Mesenchymal stem cell (in vitro differentiated cells and primary cell): ENCODE measurements around the gene ERMAP.

Experiments used
- DNase-seq: peaks from one replicate; pipeline ENCODE4 v3.0.0-alpha.2; 2013
- H2AFZ ChIP-seq: one replicate; pipeline ENCODE4 v1.6.1; 2013; ENCODE audit warnings: low read depth, mild to moderate bottlenecking, control low read depth, inconsistent platforms, low read length, moderate library complexity
- H2AK5ac ChIP-seq: 2 replicates; pipeline ENCODE4 v1.6.1; 2013; ENCODE audit warnings: low read length, moderate library complexity, mild to moderate bottlenecking, inconsistent platforms; ENCODE audit not compliant: severe bottlenecking
- H2BK120ac ChIP-seq: one replicate; pipeline ENCODE4 v1.6.1; 2013; ENCODE audit warnings: low read depth, mild to moderate bottlenecking, inconsistent platforms, low read length, moderate library complexity
- H2BK12ac ChIP-seq, 2 experiments: one replicate each; pipeline ENCODE4 v1.6.1; 2013; ENCODE audit warnings: inconsistent platforms in 2 of 2, low read length in 2 of 2, mild to moderate bottlenecking in 2 of 2, moderate library complexity in 2 of 2, control low read depth in 1 of 2
- H2BK15ac ChIP-seq: one replicate; pipeline ENCODE4 v1.6.1; 2013; ENCODE audit warnings: mild to moderate bottlenecking, low read depth, inconsistent platforms; ENCODE audit not compliant: poor library complexity, severe bottlenecking
- H2BK5ac ChIP-seq: 2 replicates; pipeline ENCODE4 v1.6.1; 2013; ENCODE audit warnings: low read depth, mild to moderate bottlenecking, low read length, control low read depth, inconsistent platforms; ENCODE audit not compliant: poor library complexity, severe bottlenecking
- H3K14ac ChIP-seq, 2 experiments: one replicate each; pipeline ENCODE4 v1.6.1; 2013; ENCODE audit warnings: inconsistent platforms in 2 of 2, low read length in 2 of 2, control low read depth in 1 of 2, mild to moderate bottlenecking in 1 of 2, moderate library complexity in 1 of 2
- H3K18ac ChIP-seq, 2 experiments: one replicate each; pipeline ENCODE4 v1.6.1; 2013; ENCODE audit warnings: inconsistent platforms in 2 of 2, low read length in 2 of 2, control low read depth in 1 of 2, low read depth in 1 of 2, mild to moderate bottlenecking in 1 of 2
- H3K23ac ChIP-seq, 2 experiments: one replicate each; pipeline ENCODE4 v1.6.1; 2013; ENCODE audit warnings: inconsistent platforms in 2 of 2, low read length in 2 of 2, mild to moderate bottlenecking in 2 of 2, moderate library complexity in 2 of 2, control low read depth in 1 of 2
- H3K27ac ChIP-seq: 2 replicates; pipeline ENCODE4 v1.5.1; 2013; ENCODE audit warnings: mild to moderate bottlenecking, moderate library complexity, low read length, control low read depth, inconsistent platforms; ENCODE audit not compliant: poor library complexity, severe bottlenecking
- H3K27me3 ChIP-seq, 2 experiments: 2 replicates each; pipeline versions ENCODE4 v1.6.1 to v1.7.0; 2013; ENCODE audit warnings: low read length in 2 of 2, mild to moderate bottlenecking in 2 of 2, moderate library complexity in 2 of 2, control low read depth in 1 of 2, inconsistent platforms in 1 of 2; ENCODE audit not compliant: control insufficient read depth in 1 of 2, insufficient read depth in 1 of 2
- H3K36me3 ChIP-seq, 2 experiments: 2 replicates each; pipeline versions ENCODE4 v1.6.1 to v1.7.0; 2013; ENCODE audit warnings: low read length in 2 of 2, control low read depth in 1 of 2, inconsistent platforms in 1 of 2, low read depth in 1 of 2, mild to moderate bottlenecking in 1 of 2; ENCODE audit not compliant: insufficient read depth in 2 of 2, control insufficient read depth in 1 of 2
- H3K4ac ChIP-seq, 2 experiments: one replicate each; pipeline ENCODE4 v1.6.1; 2013; ENCODE audit warnings: inconsistent platforms in 2 of 2, low read length in 2 of 2, mild to moderate bottlenecking in 2 of 2, moderate library complexity in 2 of 2, control low read depth in 1 of 2, low read depth in 1 of 2
- H3K4me1 ChIP-seq: 2 replicates; pipeline ENCODE4 v1.6.1; 2013; ENCODE audit warnings: low read depth, low read length, control low read depth; ENCODE audit not compliant: control insufficient read depth, insufficient read depth
- H3K4me2 ChIP-seq: 2 replicates; pipeline ENCODE4 v1.6.1; 2013; ENCODE audit warnings: low read length, mild to moderate bottlenecking, inconsistent platforms; ENCODE audit not compliant: poor library complexity, severe bottlenecking
- H3K4me3 ChIP-seq, 2 experiments: 2 replicates each; pipeline versions ENCODE4 v1.5.1 to v1.7.0; 2013; ENCODE audit warnings: low read length in 2 of 2, mild to moderate bottlenecking in 2 of 2, control low read depth in 1 of 2, low read depth in 1 of 2; ENCODE audit not compliant: insufficient read depth in 1 of 2
- H3K79me1 ChIP-seq: replicated peaks from 2 replicates; pipeline ENCODE4 v1.6.1; 2013; ENCODE audit warnings: mild to moderate bottlenecking, control low read depth, low read length, inconsistent platforms; ENCODE audit not compliant: poor library complexity, severe bottlenecking
- H3K9ac ChIP-seq: 2 replicates; pipeline ENCODE4 v1.7.0; 2013; ENCODE audit warnings: mild to moderate bottlenecking, low read length, moderate library complexity
- H3K9me3 ChIP-seq: 2 replicates; pipeline ENCODE4 v1.7.0; 2013; ENCODE audit warnings: mild to moderate bottlenecking, low read length; ENCODE audit not compliant: control insufficient read depth
- H4K8ac ChIP-seq: one replicate; pipeline ENCODE4 v1.6.1; 2013; ENCODE audit warnings: inconsistent platforms, mild to moderate bottlenecking, low read length, moderate library complexity
- H4K91ac ChIP-seq: one replicate; pipeline ENCODE4 v1.6.1; 2013; ENCODE audit warnings: mild to moderate bottlenecking, low read length, inconsistent platforms
- WGBS: methylation state at CpG from one replicate; pipeline ENCODE4 v1.1.7; 2013; ENCODE audit warnings: mixed read lengths; 5-methylcytosine and 5-hydroxymethylcytosine counted together

ERMAP gene

GRCh38 chr1:42797414-42797813 lies 19.5 kb upstream of the ERMAP start:
- Histone ChIP-seq H3K18ac (no peak overlapping the region), H4K91ac (no peak overlapping the region), H2BK5ac (no peak overlapping the region), H3K4me3 (no peak overlapping the region), H2BK12ac (no peak overlapping the region), H3K4ac (no peak overlapping the region), H3K36me3 (no peaks in the 10 kb centered on the region), H3K14ac (no peak overlapping the region), H3K9me3 (no peaks in the 10 kb centered on the region), H3K23ac (no peak overlapping the region), H3K79me1 (no peaks in the 10 kb centered on the region), H3K9ac (no peak overlapping the region), H3K27ac (no peak overlapping the region), H2AK5ac (no peak overlapping the region), H3K4me1 (no peaks in the 10 kb centered on the region), H2BK15ac (no peak overlapping the region), H2AFZ (no peak overlapping the region), H3K4me2 (no peak overlapping the region), H3K27me3 (peaks cover 0 to 3% of the 10 kb centered on the region in 2 experiments), H2BK120ac (no peak overlapping the region), H4K8ac (no peak overlapping the region)
- WGBS = 100% methylated on average over 1 of the region's 3 CpGs
- DNase-seq = no peak

DNA sequence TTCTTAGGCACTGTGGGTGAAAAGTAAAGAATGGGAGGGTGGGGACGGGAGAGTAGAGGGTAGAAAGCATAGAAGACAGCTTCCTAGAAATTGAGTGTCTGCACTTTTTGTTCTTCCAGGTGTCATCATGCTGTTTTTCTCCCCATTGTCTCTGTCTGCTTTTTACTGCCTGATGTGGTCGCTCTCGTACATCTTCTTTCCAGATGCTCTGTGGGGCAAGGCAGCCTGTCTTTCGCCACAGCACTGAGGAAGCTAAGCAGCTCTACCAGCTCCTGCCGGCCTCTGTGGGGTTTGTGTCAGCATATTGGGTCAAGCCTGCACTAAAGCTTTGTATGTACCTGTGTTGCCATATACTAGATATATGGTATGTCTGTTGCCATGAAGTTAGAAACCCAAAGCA lies 18.9 kb upstream of the ERMAP start:
- H3K18ac ChIP-seq = no peak overlapping the region
- H3K4ac ChIP-seq = no peak overlapping the region
- 94% methylated on average over 5 of the region's 5 CpGs for WGBS
- H3K79me1 ChIP-seq = no peaks in the 10 kb centered on the region
- H3K9ac ChIP-seq = no peak overlapping the region
- no peak overlapping the region for H2BK12ac ChIP-seq
- H3K4me3 ChIP-seq = no peak overlapping the region
- H3K27me3 ChIP-seq = peaks cover 0 to 3% of the 10 kb centered on the region in 2 experiments
- no peak overlapping the region for H2BK5ac ChIP-seq
- no peak overlapping the region for H3K23ac ChIP-seq
- no peaks in the 10 kb centered on the region for H3K4me1 ChIP-seq
- no peak overlapping the region for H2BK15ac ChIP-seq
- no peak overlapping the region for H3K27ac ChIP-seq
- H3K14ac ChIP-seq = no peak overlapping the region
- no peak overlapping the region for H2BK120ac ChIP-seq
- H3K36me3 ChIP-seq = no peaks in the 10 kb centered on the region
- H2AFZ ChIP-seq = no peak overlapping the region
- no peak overlapping the region for H4K91ac ChIP-seq
- H2AK5ac ChIP-seq = no peak overlapping the region
- no peaks in the 10 kb centered on the region for H3K9me3 ChIP-seq
- no peak overlapping the region for H4K8ac ChIP-seq
- DNase-seq = no peak
- H3K4me2 ChIP-seq = no peak overlapping the region

- no peak overlapping the region for H3K27ac ChIP-seq
- no peaks in the 10 kb centered on the region for H3K4me1 ChIP-seq
- H3K9ac ChIP-seq = peak overlapping the region; percentile 80
- H2BK15ac ChIP-seq = no peak overlapping the region
- H3K23ac ChIP-seq = no peak overlapping the region
- H3K4me3 ChIP-seq = peak overlapping the region in 1 of 2 experiments; percentile 58
- H3K4me2 ChIP-seq = no peak overlapping the region
- no peak overlapping the region for H3K18ac ChIP-seq
- no peak overlapping the region for H4K8ac ChIP-seq
- no peak overlapping the region for H3K14ac ChIP-seq
- H2BK12ac ChIP-seq = no peak overlapping the region
- H3K36me3 ChIP-seq = peaks cover 5 to 17% of the 10 kb centered on the region in 2 experiments
- 95% methylated on average over 8 of the region's 8 CpGs for WGBS
- DNase-seq = no peak
- H3K4ac ChIP-seq = no peak overlapping the region
- no peaks in the 10 kb centered on the region for H3K27me3 ChIP-seq
- no peak overlapping the region for H4K91ac ChIP-seq
- no peak overlapping the region for H2AFZ ChIP-seq
- no peak overlapping the region for H2BK120ac ChIP-seq
- no peaks in the 10 kb centered on the region for H3K79me1 ChIP-seq
- H3K9me3 ChIP-seq = no peaks in the 10 kb centered on the region
- no peak overlapping the region for H2AK5ac ChIP-seq
- no peak overlapping the region for H2BK5ac ChIP-seq
Measured at GRCh38 chr1:42801832-42802473, 15.0 kb upstream of the ERMAP start.

DNA sequence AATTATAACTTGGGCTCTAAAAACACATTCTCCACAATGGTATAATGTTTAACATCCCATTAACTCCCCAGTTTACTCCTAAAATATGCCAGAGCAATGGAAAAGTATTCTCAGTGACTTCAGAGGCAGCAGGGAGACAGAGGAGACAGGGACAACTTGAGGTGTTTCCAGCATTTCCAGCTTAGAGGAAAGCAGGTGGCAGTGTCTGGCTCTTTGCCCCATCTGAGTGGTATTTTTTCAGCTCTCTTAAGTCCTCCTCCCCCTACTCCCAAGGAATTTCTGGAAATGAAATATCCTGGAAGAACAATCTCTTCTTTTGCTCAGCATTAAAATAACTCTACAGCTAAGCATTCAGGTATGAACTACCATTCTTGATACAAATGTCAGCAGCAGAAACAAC lies 10.8 kb upstream of the ERMAP start:
- Histone ChIP-seq H3K18ac (no peak overlapping the region), H3K9me3 (no peaks in the 10 kb centered on the region), H3K27me3 (no peaks in the 10 kb centered on the region), H3K23ac (no peak overlapping the region), H3K4me3 (no peak overlapping the region), H3K36me3 (peaks cover 5 to 31% of the 10 kb centered on the region in 2 experiments), H2AFZ (no peak overlapping the region), H3K4ac (no peak overlapping the region), H3K9ac (no peak overlapping the region), H4K8ac (no peak overlapping the region), H3K14ac (no peak overlapping the region), H2BK15ac (no peak overlapping the region), H3K79me1 (peaks cover 2% of the 10 kb centered on the region), H2AK5ac (no peak overlapping the region), H4K91ac (no peak overlapping the region), H2BK5ac (no peak overlapping the region), H3K4me1 (no peaks in the 10 kb centered on the region), H2BK12ac (no peak overlapping the region), H3K4me2 (no peak overlapping the region), H3K27ac (no peak overlapping the region), H2BK120ac (no peak overlapping the region)
- no peak for DNase-seq
